PC-3 (cell line): ENCODE results near the gene TCERG1. TPM values are rescaled to one million over a fixed set of nuclear protein-coding genes. Genes with fewer than 3 reads are reported as not detected.

Source experiments
- ATAC-seq: fragments of 200-7000 bp; cut with Tn5 transposase; 2 replicates; pipeline ENCODE4 v1.9.1; 2020; ENCODE audit warnings: mild to moderate bottlenecking, moderate library complexity
- BruUV-seq: library from RNA; stranded (reverse); fragments of 400-500 nt; replicated peaks from 2 replicates; lab custom pipeline; 2021; lab: Mats Ljungman, UMichigan
- CTCF ChIA-PET: fragments of 300-600 bp; sonication (Branson Sonifier 250); formaldehyde crosslinking; loops from one replicate; lab custom pipeline; 2022; ENCODE audit warnings: antibody characterized with exemption; lab: Charles Lee
- POLR2A ChIA-PET: fragments of 300-600 bp; sonication (Branson Sonifier 250); formaldehyde crosslinking; loops from one replicate; lab custom pipeline; 2022; ENCODE audit warnings: antibody characterized with exemption; ENCODE audit not compliant: unreplicated experiment; lab: Charles Lee
- DNase-seq: peaks from one replicate; pipeline ENCODE4 v3.0.0-alpha.2; 2015
- H2AFZ ChIP-seq: fragments of 300-600 bp; sonication (generic); 2 replicates; pipeline ENCODE4 v1.6.0; 2016; ENCODE audit warnings: antibody characterized with exemption, low read length
- H3F3A ChIP-seq: fragments of 300-600 bp; sonication (generic); one replicate; pipeline ENCODE4 v1.6.0; 2017; ENCODE audit warnings: antibody characterized with exemption, low read length, control low read depth, mild to moderate bottlenecking; ENCODE audit not compliant: unreplicated experiment
- H3K27ac ChIP-seq: fragments of 300-600 bp; sonication (generic); 2 replicates; pipeline ENCODE4 v1.5.1; 2016; ENCODE audit warnings: mild to moderate bottlenecking, low read length
- H3K27me3 ChIP-seq: fragments of 300-600 bp; sonication (generic); 2 replicates; pipeline ENCODE4 v1.6.1; 2016; ENCODE audit warnings: low read length, mixed read lengths
- H3K36me3 ChIP-seq: fragments of 300-600 bp; sonication (generic); 2 replicates; pipeline ENCODE4 v1.6.1; 2016; ENCODE audit warnings: low read depth, mixed run types, low read length, mixed read lengths
- H3K4me1 ChIP-seq: fragments of 300-600 bp; sonication (generic); 2 replicates; pipeline ENCODE4 v1.5.1; 2016; ENCODE audit warnings: low read length; ENCODE audit not compliant: insufficient read depth
- H3K4me2 ChIP-seq: fragments of 300-600 bp; sonication (generic); 2 replicates; pipeline ENCODE4 v1.6.0; 2016; ENCODE audit warnings: low read length
- H3K4me3 ChIP-seq: fragments of 300-600 bp; sonication (generic); 2 replicates; pipeline ENCODE4 v1.5.1; 2016; ENCODE audit warnings: mild to moderate bottlenecking, low read length, mixed read lengths
- H3K79me2 ChIP-seq: fragments of 300-600 bp; sonication (generic); 2 replicates; pipeline ENCODE4 v1.6.1; 2017; ENCODE audit warnings: low read length, mixed read lengths
- H3K9ac ChIP-seq: fragments of 300-600 bp; sonication (generic); 2 replicates; pipeline ENCODE4 v1.6.0; 2016; ENCODE audit warnings: mild to moderate bottlenecking, low read length
- H3K9me2 ChIP-seq: fragments of 300-600 bp; sonication (generic); replicated peaks from 2 replicates; pipeline ENCODE4 v1.6.1; 2016; ENCODE audit warnings: mixed run types, low read length, mixed read lengths
- H3K9me3 ChIP-seq: fragments of 300-600 bp; sonication (generic); 2 replicates; pipeline ENCODE4 v1.6.1; 2016; ENCODE audit warnings: low read length, mixed read lengths
- H4K20me1 ChIP-seq: fragments of 300-600 bp; sonication (generic); 2 replicates; pipeline ENCODE4 v1.6.1; 2016; ENCODE audit warnings: low read length, mixed read lengths
- CTCF ChIP-seq: fragments of 300-600 bp; sonication (generic); conservative IDR thresholded peaks from 2 replicates; pipeline ENCODE4 v1.5.1; 2017; ENCODE audit warnings: antibody characterized with exemption, low read depth, mild to moderate bottlenecking, low read length
- EZH2 ChIP-seq: fragments of 300-600 bp; sonication (generic); IDR thresholded peaks from one replicate; pipeline ENCODE4 v1.6.1; 2017; ENCODE audit warnings: antibody characterized with exemption, mild to moderate bottlenecking, low read length; ENCODE audit not compliant: unreplicated experiment
- EZH2phosphoT487 ChIP-seq: fragments of 300-600 bp; sonication (generic); IDR thresholded peaks from 2 replicates; pipeline ENCODE4 v1.6.1; 2018; ENCODE audit warnings: mild to moderate bottlenecking, antibody characterized with exemption, low read length, borderline replicate concordance
- intact Hi-C: fragments of 100-400 bp; cut with micrococcal nuclease; formaldehyde crosslinking; loops from 2 replicates; pipeline ENCODE4 v1.9.0; 2023
- total RNA-seq: library from RNA; depleted of rRNA; stranded (reverse); fragments of >200 nt; gene quantifications from 2 replicates; pipeline ENCODE4 v1.2.3, GENCODE V29; 2014

TCERG1 gene
- total RNA-seq, 1 experiment from 2014 or later: 96.9 TPM

DNA sequence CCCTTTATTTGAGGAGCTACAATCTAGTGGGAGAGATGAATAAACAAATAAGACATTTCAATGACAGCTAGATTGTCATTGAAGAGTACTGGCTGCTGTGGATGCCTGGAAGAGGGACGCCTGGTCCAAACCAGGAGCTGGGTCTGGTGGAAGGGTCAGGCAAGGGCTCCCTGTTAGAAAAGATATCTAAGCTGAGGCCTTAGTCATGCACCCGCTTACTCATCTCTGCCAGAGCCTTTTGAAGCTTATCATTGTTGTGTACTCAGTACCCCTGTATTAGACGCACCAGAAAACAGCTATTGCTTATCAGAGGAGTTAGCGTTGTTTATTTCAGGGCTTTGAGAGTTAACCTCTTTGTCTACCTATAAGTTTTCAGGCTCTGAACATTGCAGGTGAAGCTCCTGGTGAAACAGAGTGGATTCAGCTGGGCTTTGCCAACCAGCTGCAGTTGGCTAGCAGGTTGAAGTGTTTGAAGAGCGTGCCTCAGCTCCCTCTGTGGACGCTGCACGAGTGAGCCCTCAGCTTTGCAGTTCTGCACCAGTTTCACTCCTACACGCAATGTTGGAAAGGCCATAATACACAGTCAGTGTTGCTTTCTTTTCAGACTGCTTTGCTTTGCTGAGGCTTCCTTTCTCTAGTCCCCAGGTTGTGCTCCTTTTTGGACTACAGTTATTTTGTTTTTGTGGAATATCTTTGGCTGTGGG, 74.4 kb downstream of the TCERG1 start:
- Histone ChIP-seq H2AFZ (no peak overlapping the region), H3F3A (no peaks in the 10 kb centered on the region), H3K9ac (no peak overlapping the region), H3K4me3 (no peak overlapping the region), H3K4me2 (no peak overlapping the region), H3K79me2 (no peaks in the 10 kb centered on the region), H3K4me1 (peaks cover 3% of the 10 kb centered on the region; the same call in 1 of the 2 replicates), H4K20me1 (no peaks in the 10 kb centered on the region), H3K9me3 (no peaks in the 10 kb centered on the region), H3K27ac (no peak overlapping the region), H3K36me3 (no peaks in the 10 kb centered on the region), H3K9me2 (no peaks in the 10 kb centered on the region), H3K27me3 (peaks cover 14% of the 10 kb centered on the region; the same call in 1 of the 2 replicates)
- TF ChIP-seq CTCF (no peak), EZH2phosphoT487 (no peak), EZH2 (no peak)
- BruUV-seq: no TSS peak
- ChIA-PET CTCF (interaction anchor here (0.6 kb wide), 1 partner anchor 75 kb away, joined by 4 read pairs; no protein-coding TSS in a partner anchor), POLR2A (no interaction called here)
- DNase-seq: no peak
- ATAC-seq: no peak
- intact Hi-C loops: no loop called here

DNA sequence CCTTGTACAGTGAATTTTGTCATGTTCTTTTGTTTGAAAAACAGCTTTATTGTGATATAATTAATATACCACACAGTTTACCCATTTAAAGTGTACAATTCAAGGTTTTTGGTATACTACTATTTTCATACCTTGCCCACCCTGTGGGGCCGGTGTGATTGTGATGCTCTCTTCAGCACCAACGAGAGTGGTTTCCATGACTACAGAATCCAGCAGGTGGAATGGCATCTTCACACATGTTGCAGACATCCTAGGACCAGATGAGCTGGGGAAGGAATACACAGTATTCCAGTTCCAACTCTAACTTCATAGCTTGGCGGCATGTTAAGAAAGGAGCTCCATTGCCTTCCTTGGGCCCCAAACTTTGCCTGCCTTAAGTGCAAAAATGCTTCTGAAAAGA, 76.6 kb downstream of the TCERG1 start:
- no peak; the same call in 1 of the 2 replicates for ATAC-seq
- H3K36me3 ChIP-seq: no peaks in the 10 kb centered on the region
- BruUV-seq: no TSS peak
- TF ChIP-seq EZH2: no peak
- TF ChIP-seq EZH2phosphoT487: no peak
- TF ChIP-seq CTCF: no peak
- DNase-seq: no peak
- H4K20me1 ChIP-seq: no peaks in the 10 kb centered on the region
- ChIA-PET CTCF (interaction anchor here (0.6 kb wide), 1 partner anchor 165 kb away, joined by 4 read pairs; no protein-coding TSS in a partner anchor), POLR2A (no interaction called here)
- H3K9me3 ChIP-seq: no peaks in the 10 kb centered on the region
- no peaks in the 10 kb centered on the region for H3F3A ChIP-seq
- H3K27me3 ChIP-seq: peaks cover 19% of the 10 kb centered on the region; the same call in 1 of the 2 replicates
- H3K9me2 ChIP-seq: no peaks in the 10 kb centered on the region
- no peak overlapping the region for H3K4me2 ChIP-seq
- H3K9ac ChIP-seq: no peak overlapping the region
- no peak overlapping the region for H3K4me3 ChIP-seq
- intact Hi-C loops: no loop called here
- H3K4me1 ChIP-seq: peaks cover 3% of the 10 kb centered on the region; the same call in 1 of the 2 replicates
- no peak overlapping the region for H3K27ac ChIP-seq
- no peak overlapping the region for H2AFZ ChIP-seq
- no peaks in the 10 kb centered on the region for H3K79me2 ChIP-seq

- no peak for DNase-seq
- no peak for TF ChIP-seq EZH2
- TF ChIP-seq CTCF: no peak
- no peak for TF ChIP-seq EZH2phosphoT487
- intact Hi-C loops: loop anchor here (1.0 to 2.0 kb wide), 2 partner anchors 61 to 81 kb away; partner anchors contain the start of gene TCERG1
Measured at GRCh38 chr5:146527785-146528184, 80.7 kb downstream of the TCERG1 start.

More at GRCh38 chr5:146527785-146528184, 80.7 kb downstream of the TCERG1 start:
- Histone ChIP-seq H3K4me3 (no peak overlapping the region), H3K36me3 (no peaks in the 10 kb centered on the region), H3K4me2 (no peak overlapping the region), H3K9me2 (no peaks in the 10 kb centered on the region), H3K27me3 (peaks cover 19% of the 10 kb centered on the region; the same call in 1 of the 2 replicates), H3K79me2 (no peaks in the 10 kb centered on the region), H3K9me3 (no peaks in the 10 kb centered on the region), H2AFZ (no peak overlapping the region), H4K20me1 (no peaks in the 10 kb centered on the region), H3K27ac (no peak overlapping the region), H3F3A (no peaks in the 10 kb centered on the region), H3K4me1 (no peaks in the 10 kb centered on the region), H3K9ac (no peak overlapping the region)
- ChIA-PET POLR2A (no interaction called here), CTCF (interaction anchor here (1.0 to 1.1 kb wide), 2 partner anchors 64 to 81 kb away, joined by 3 to 4 read pairs; no protein-coding TSS in a partner anchor)
- no peak for ATAC-seq
- BruUV-seq: no TSS peak
